ENCODE data around the gene PCBP3. TPM values are rescaled to one million over a fixed set of nuclear protein-coding genes. Genes with fewer than 3 reads are reported as not detected.

The PCBP3 gene
- total RNA-seq, 1 donor from 2014 or later = 7.6 TPM

DNA sequence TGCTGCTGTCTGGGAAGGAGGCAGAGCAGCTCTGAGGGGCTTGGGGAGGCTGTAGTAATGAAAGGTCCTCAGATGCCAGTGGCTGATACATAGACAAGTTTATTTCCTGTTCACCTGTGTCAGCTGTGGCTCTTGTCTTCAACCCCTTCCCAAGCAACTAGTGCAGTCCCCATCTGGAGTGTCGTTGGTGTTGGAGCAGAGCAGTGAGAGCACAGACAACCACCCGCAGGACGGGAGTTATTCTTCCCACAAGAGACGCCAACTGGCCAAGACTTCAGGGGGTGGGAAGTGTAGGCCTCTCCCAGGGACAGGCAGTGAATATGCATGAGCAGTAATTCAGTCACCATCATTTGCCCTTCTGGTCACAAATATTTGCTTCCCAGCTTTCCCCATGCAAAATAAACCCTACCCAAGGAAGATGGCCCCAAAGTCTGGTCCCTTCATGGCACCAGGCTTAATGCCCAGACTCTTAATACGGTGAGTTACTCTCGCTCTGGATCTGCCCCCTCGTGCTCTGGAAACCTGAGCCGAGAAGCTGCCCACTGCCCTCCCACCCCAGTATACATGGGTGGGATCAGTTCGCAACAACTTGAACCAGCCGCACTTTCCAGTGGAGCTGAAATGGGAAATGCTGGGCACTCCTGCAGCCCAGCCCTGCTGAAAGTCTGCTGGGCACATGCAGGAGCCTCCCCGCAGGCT lies 184.5 kb downstream of the PCBP3 start:
- H3K4me3 Mint-ChIP-seq (ENCODE audit: unreplicated experiment) = no peak overlapping the region
- H3K27ac Mint-ChIP-seq (ENCODE audit: unreplicated experiment) = no peak overlapping the region
- H3K4me1 Mint-ChIP-seq (ENCODE audit: unreplicated experiment) = peaks cover 17% of the 10 kb centered on the region
- TF ChIP-seq, protein P1, sequence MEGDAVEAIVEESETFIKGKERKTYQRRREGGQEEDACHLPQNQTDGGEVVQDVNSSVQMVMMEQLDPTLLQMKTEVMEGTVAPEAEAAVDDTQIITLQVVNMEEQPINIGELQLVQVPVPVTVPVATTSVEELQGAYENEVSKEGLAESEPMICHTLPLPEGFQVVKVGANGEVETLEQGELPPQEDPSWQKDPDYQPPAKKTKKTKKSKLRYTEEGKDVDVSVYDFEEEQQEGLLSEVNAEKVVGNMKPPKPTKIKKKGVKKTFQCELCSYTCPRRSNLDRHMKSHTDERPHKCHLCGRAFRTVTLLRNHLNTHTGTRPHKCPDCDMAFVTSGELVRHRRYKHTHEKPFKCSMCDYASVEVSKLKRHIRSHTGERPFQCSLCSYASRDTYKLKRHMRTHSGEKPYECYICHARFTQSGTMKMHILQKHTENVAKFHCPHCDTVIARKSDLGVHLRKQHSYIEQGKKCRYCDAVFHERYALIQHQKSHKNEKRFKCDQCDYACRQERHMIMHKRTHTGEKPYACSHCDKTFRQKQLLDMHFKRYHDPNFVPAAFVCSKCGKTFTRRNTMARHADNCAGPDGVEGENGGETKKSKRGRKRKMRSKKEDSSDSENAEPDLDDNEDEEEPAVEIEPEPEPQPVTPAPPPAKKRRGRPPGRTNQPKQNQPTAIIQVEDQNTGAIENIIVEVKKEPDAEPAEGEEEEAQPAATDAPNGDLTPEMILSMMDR (IDR thresholded peaks at IDR 0.05) = no peak
- peak; percentile 72 for DNase-seq (ENCODE audit: extremely low spot score, unreplicated experiment)
- H3K9me3 Mint-ChIP-seq (ENCODE audit: unreplicated experiment) = no peaks in the 10 kb centered on the region
- H3K27me3 Mint-ChIP-seq (ENCODE audit: unreplicated experiment) = peaks cover 7% of the 10 kb centered on the region
- H3K36me3 Mint-ChIP-seq (ENCODE audit: unreplicated experiment) = no peaks in the 10 kb centered on the region

DNA sequence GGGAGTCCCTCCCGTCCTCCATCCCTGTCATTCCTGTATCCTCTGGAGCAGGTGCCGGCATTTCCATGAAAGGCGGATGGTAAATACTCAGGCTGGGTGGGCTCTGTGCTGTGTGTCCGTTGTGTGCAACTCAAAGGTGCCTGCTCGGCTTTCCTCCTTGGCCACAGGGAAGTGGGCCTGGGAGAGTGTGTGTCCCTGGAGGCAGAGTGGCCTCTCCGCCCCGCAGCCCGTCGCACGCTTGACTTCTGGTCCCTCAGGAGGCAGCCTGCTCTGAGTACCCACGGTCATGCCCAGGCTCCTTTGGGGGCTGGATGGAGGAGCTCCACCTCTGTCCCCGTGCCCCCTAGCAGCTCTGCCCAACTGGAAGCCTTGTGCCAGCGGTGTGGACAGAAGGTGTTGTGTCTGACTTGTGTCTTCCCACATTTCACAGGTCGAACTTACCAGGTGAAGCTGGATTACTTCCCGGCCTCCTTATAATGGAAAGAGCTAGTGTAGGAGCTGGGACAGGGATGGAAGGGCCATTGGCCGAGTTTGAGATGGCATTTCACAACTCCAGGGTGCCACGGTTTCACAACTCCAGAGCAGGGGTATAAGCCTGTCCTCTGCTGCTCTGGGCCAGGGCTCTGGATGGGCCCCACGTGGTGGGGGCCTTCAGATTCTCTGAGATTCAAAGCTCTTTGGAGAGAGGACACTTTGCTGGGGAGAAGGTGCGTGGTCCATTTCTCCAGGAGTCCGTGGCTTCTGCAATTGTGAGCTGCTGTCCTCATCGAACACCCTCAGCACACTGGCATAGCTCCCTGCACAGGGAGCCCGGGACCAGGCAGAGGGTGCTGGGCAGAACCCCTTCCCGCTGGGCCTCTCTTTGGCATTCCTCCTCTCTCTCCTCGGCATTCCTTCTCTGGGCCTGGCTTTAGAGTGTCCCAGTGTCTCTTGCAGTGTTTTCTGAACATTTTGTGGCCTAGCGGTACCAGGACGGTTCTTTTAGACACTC lies 185.3 kb downstream of the PCBP3 start:
- TF ChIP-seq, protein P1 (IDR thresholded peaks at IDR 0.05) = no peak
- peaks cover 23% of the 10 kb centered on the region for H3K4me1 Mint-ChIP-seq (ENCODE audit: unreplicated experiment)
- no peak overlapping the region for H3K4me3 Mint-ChIP-seq (ENCODE audit: unreplicated experiment)
- no peaks in the 10 kb centered on the region for H3K9me3 Mint-ChIP-seq (ENCODE audit: unreplicated experiment)
- no peak overlapping the region for H3K27ac Mint-ChIP-seq (ENCODE audit: unreplicated experiment)
- DNase-seq (ENCODE audit: extremely low spot score, unreplicated experiment) = peak; percentile 78
- peaks cover 7% of the 10 kb centered on the region for H3K27me3 Mint-ChIP-seq (ENCODE audit: unreplicated experiment)
- H3K36me3 Mint-ChIP-seq (ENCODE audit: unreplicated experiment) = no peaks in the 10 kb centered on the region

DNA sequence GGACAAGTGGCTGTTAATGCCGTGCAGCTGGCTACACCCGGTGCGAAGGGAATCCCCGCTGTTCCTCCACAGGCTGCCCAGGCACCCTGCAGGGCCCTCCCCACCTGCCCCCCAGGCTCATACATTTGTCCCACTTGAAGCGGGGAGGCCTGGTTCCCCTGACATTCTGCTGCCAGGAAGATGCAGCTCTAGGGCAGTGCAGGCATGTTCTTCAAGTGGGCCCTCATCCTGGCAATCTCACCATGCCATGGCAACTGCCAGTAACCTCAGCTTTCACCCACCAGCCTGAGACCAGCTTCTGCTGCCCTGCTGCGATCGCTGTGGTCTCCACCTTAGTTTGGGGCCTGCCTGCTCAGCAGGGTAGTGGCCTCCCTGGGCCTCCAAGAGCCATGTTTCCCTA lies 186.1 kb downstream of the PCBP3 start:
- Mint-ChIP-seq H3K27ac (ENCODE audit: unreplicated experiment) (no peak overlapping the region), H3K4me3 (ENCODE audit: unreplicated experiment) (no peak overlapping the region), H3K36me3 (ENCODE audit: unreplicated experiment) (no peaks in the 10 kb centered on the region), H3K9me3 (ENCODE audit: unreplicated experiment) (no peaks in the 10 kb centered on the region), H3K27me3 (ENCODE audit: unreplicated experiment) (no peaks in the 10 kb centered on the region), H3K4me1 (ENCODE audit: unreplicated experiment) (peaks cover 24% of the 10 kb centered on the region)
- peak; percentile 77 for DNase-seq (ENCODE audit: extremely low spot score, unreplicated experiment)
- TF ChIP-seq, protein P1 (IDR thresholded peaks at IDR 0.05) = no peak

DNA sequence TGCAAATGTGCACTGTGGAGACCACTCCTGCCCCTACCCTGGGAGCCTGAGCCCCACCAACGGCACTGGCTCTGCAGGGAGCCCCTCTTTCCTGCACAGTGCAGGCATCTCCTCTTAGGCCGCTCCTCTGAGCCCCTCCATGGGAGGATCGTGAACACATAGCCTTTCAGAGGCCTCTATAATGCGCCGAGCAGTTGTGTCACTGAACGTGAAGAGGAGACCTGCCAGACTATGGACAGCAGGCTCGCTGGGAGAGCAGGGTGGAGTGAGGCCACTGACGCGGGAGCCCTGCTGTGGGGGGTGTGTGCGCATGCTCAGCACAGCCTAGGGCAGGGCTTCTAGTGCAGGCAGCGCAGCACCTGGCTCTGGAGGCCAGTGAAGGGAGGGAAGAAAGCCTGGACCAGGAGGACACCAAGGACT lies 186.7 kb downstream of the PCBP3 start:
- H3K27me3 Mint-ChIP-seq (ENCODE audit: unreplicated experiment) = no peaks in the 10 kb centered on the region
- peak; percentile 75 for DNase-seq (ENCODE audit: extremely low spot score, unreplicated experiment)
- H3K4me1 Mint-ChIP-seq (ENCODE audit: unreplicated experiment) = peaks cover 24% of the 10 kb centered on the region
- no peaks in the 10 kb centered on the region for H3K36me3 Mint-ChIP-seq (ENCODE audit: unreplicated experiment)
- H3K4me3 Mint-ChIP-seq (ENCODE audit: unreplicated experiment) = no peak overlapping the region
- no peaks in the 10 kb centered on the region for H3K9me3 Mint-ChIP-seq (ENCODE audit: unreplicated experiment)
- H3K27ac Mint-ChIP-seq (ENCODE audit: unreplicated experiment) = no peak overlapping the region
- TF ChIP-seq, protein P1 (IDR thresholded peaks at IDR 0.05) = no peak
